Hematopoietic multipotent progenitor cell (in vitro differentiated cells): ENCODE measurements around the gene CCR8. TPM values are rescaled to one million over a fixed set of nuclear protein-coding genes. Genes with fewer than 3 reads are reported as not detected.

Source experiments
- DNase-seq, 3 donors: peaks; one replicate each; pipeline ENCODE4 v3.0.0-alpha.2; 2011 to 2015; ENCODE audit warnings: low read depth in 2 of 3, low spot score in 2 of 3
- total RNA-seq: library from RNA; depleted of rRNA; stranded (reverse); fragments of >200 nt; gene quantifications from one replicate; pipeline ENCODE4 v1.2.3, GENCODE V29; 2012

The CCR8 gene
- total RNA-seq: not detected

DNA sequence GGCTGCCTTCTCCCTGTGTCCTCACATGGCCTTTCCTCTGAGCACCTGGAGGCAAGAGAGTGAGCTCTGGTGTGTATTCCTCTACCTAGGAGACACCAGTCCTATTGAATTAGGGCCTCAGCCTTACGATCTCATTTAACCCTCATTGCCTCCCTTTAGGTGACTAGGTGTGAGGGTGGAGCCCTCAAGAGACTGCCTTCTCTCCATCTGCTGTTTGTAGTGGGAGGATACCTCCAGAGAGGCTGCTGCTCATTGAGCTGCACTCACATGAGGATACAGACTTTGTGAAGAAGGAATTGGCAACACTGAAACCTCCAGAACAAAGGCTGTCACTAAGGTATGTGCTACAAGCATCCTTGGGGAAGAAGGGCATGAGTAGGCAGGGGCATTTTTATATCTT, at the start of gene CCR8:
Gene CCR8 (plus strand): TSS at position 217 of the 400 bp plus-strand sequence. CDS start 2,623 bp downstream, outside the sequence.
- DNase-seq: no peak

- DNase-seq: no peak
Observed at GRCh38 chr3:39279745-39280517, 49.6 kb upstream of the CCR8 start, which contains the start of gene CX3CR1. TSS of gene CX3CR1 (minus strand) at chr3:39280036. CDS start at chr3:39266509, 13,527 bp downstream.

- no peak for DNase-seq
Observed at GRCh38 chr3:39280571-39280970, 48.9 kb upstream of the CCR8 start.

DNA sequence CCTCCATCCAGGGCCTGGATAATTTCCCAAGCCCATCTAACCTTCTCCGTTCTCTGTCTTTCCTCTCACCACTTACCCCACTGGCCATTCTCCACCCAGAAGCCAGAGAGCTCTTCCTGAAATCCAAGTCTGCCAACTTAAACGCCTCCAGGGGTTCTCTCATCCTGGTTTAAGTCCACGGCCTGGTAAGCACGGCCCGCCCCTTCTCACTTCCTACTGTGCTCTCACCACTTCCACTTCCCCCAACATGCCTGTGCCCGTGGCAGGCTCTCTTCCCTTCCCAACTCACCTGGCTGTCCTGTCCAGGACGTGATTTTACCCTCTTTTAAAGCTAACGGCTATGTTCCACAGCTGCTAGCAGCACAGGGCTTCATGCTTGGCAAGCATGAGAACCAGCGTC, 48.0 kb upstream of the CCR8 start:
- DNase-seq: no peak

- no peak for DNase-seq
Observed at GRCh38 chr3:39282057-39282456, 47.5 kb upstream of the CCR8 start.

- peak in 2 of 3 donors; percentile 36 to 43 for DNase-seq
Observed at GRCh38 chr3:39284457-39284881, 45.0 kb upstream of the CCR8 start.

DNA sequence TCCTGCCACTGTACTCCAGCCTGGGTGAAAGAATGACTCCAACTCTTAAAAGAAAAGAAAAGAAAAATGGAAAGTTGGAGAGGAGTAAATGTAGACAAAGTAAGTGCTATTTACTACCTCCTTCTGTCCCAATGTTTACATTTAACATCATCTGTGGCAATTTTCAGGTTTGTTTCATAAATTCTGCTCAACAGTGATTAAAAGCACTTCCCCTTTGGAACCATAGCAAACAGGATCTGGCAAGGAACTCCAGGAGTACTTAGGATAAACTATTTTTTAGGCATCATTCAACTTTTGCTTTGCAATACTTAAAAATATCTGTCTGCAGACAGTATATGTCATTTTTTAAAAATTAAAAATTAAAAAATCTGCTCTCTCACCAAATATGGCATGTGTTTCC, 44.2 kb upstream of the CCR8 start:
- no peak for DNase-seq

DNA sequence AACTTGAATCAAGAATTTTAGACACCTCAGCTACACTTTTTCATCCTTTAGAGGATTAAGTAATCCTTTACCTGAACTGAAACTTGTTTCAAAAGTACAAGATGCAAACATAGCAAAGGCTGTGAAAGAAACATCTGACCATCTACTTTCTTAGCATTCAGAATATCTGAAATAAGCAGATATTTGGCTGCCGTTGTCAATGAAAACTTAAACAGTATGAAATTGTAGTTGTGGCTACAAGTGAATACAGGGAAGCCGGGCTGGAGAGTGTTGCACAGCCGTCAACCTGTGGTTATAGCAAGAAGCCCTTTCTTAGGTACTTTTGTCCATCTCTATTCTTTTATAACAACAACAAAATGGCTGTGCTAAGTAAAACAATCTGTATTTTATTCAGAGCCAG, 42.7 kb upstream of the CCR8 start:
- DNase-seq: no peak

DNA sequence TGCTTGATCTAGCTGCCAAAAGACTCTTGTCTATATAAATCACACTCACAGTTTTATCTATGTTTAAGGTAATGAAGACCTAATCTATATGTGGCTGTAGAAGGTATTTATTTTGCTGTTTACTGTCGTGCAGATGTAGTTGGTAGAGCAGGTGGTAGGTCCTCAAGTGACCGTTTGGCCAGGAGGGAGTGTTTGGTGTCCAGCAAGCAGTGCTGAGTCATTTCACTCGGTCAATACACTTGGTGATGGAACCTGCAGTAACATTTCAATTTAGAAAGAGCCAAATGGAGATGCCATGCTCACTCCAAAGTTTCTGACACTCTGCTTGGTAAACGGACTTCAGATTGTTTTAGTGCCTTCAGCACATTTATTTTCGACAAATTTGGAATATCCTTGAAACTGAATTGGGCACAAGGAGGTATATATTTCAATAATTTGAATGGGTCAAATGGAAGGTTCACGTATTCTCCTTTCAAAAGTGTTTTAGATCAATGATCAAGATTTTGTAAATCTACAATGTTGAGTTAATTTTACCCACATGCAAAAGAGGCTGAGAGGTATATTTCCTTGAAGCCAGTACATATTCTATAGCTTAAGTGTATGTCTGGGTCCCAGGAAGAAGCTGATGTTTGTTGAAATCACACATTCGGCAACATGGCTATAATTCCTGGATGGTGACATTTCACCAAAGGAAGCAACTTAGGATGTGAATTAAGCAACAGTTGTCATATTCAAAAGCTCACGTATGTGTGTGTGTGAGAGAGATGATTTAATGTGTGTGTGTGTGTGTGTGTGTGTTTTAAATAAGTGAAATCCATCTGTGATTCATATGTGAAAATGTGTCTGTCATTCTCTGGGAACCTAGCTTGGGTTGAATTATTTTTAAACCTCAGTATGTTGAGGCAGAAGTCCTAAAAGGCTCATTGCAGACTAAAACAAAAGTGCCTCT, 42.0 kb upstream of the CCR8 start:
- DNase-seq: no peak

DNA sequence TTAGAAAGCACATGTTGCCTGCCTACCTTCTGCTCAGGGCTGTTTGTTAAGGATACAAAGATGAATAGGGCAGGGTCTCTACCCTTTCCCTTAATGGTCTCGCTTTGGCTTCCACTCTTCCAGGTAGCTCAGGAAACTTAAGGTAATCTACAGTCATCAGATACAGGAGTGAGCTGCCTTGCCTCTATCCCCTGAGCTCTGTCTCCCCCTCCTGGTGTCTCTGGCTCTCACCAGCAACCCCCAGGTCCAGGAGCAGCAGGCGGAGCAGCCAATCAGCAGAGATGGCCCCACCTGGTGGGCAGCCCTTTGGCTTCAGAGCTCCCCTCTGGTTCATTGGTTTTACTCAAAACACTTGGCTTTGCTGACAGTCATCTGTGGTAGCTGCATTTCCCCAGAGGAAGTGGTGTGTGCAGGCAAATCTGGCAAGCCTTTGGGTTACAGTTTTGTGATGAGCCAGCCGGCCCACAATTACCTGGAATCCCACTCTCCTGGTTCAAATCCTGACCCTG, 41.2 kb upstream of the CCR8 start:
- peak; percentile 37 to 98 (median 93) for DNase-seq

DNA sequence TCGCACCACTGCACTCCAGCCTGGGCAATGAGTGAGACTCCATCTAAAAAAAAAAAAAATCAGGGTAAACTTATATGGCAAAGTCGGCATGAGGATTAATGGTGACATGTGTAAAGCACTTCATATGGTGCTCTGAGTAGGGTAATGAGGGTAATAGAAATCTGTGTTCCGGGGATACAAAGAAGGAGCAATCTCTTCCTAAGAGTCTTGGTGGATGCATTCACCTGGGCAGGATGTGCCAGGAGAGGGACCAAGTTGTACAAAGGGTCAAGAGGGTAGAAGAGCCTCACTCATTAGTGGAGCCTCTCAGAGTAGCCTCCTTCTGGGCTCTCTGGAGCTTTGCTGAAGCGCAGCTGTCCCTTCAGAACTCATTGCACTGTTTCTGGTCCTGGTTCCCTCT, 40.4 kb upstream of the CCR8 start:
- DNase-seq: no peak

- no peak for DNase-seq
Observed at GRCh38 chr3:39290255-39290654, 39.3 kb upstream of the CCR8 start.

GRCh38 chr3:39291903-39292329, 37.6 kb upstream of the CCR8 start:
- peak; percentile 46 to 73 (median 56) for DNase-seq

- DNase-seq: no peak
Observed at GRCh38 chr3:39292961-39293360, 36.5 kb upstream of the CCR8 start.

DNA sequence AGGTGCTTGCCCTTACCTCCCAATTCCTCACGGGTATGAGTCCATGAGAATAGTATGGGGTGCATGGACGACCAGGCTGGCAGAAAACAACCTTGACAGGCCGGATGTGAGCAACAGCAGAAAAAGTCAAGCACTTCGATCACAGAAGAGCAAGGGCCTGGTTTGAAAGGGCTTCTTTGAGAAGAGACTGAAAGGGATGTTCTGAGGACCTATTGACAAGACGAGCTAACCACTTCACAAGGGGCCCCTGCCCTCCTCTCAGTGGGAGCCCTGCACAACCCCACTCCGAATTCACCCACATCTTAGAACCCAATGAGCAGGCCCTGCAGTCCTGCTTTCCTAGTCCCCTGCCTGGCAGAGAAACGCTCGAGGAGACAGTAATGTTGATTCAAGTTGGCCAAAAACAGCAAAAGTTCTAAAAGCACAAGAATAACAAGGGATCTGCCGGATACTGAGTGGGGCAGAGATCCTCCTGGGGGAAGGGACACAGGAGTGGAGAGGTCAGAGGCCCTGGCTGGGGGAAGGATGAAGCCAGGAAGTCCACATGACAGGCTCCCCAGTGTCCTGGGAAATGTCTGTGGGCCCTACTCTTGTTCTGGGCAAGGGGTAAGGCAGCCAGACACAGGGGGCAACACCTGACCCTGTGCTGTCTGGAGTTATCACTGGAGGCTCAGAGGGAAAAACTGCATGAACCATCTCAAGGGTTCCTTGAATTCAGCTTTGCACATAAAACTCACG, 34.9 kb upstream of the CCR8 start:
- DNase-seq: no peak

- no peak for DNase-seq
Observed at GRCh38 chr3:39295184-39295775, 34.2 kb upstream of the CCR8 start.

GRCh38 chr3:39296197-39297077, 33.1 kb upstream of the CCR8 start:
- no peak for DNase-seq

- no peak for DNase-seq
Observed at GRCh38 chr3:39299279-39299678, 30.2 kb upstream of the CCR8 start.

DNA sequence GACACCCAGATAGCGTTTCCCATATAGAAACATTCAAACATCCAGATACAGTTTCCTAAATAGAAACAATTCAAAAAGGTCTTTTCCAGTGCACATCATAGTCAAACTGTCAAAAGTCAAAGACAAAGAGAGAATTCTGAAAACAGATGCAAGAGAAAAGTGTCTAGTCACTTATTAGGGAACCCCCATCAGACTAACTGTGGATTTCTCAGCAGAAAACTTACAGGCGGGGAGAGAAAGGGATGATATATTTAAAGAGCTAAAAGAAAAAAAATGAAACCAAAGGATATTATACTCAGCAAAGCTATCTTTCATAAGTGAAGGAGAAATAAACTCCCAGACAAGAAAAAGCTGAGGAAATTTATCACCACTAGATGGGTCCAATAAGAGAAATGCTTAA, 27.3 kb upstream of the CCR8 start:
- no peak for DNase-seq
